Aorta (tissue), 4 donors: Measurements from ENCODE around the gene VAPA. TPM values are rescaled to one million over a fixed set of nuclear protein-coding genes. Genes with fewer than 3 reads are reported as not detected.

ENCODE experiments used
- polyA plus RNA-seq, 2 donors: library from polyadenylated mRNA; stranded (reverse); fragments of 200-250 nt; gene quantifications; one replicate each; pipeline ENCODE4 v1.2.3, GENCODE V29; 2013
- total RNA-seq, 2 donors: library from RNA; stranded (reverse); fragmentation: NEBNext Ultra II Directional; extraction: Animal tissue kit (Norgen Biotek cat#: 25700); gene quantifications; one replicate each; pipeline ENCODE4 v1.2.1, GENCODE V29; 2021
- donor health status: healthy with polysubstance abuse.
- donor health status: Bipolar disorder and iron deficiency.
- donor health status: DM: no; HTN: no; CAD: no.
- donor health status: DM: yes; HTN: yes; CAD: no.

Gene VAPA
- total and polyA plus RNA-seq, 4 donors: 119 to 221 (median 193) TPM

Other genes with a start within 250 kb of the VAPA start
- gene RAB31, start 205.7 kb upstream of the VAPA start, total RNA-seq: 100 to 1,000 TPM; 107 to 145 TPM
- gene RAB31, start 205.7 kb upstream of the VAPA start, polyA plus RNA-seq: 10 to 100 TPM; 57.6 to 75.1 TPM
- gene TXNDC2, start 28.0 kb upstream of the VAPA start, total RNA-seq: under 1 TPM; 0.21 to 0.65 TPM
- gene TXNDC2, start 28.0 kb upstream of the VAPA start, polyA plus RNA-seq: not detected